A673 (cell line): ENCODE results near the gene MYPOP. TPM values are rescaled to one million over a fixed set of nuclear protein-coding genes. Genes with fewer than 3 reads are reported as not detected.

ENCODE experiments used
- BruUV-seq: library from RNA; stranded (reverse); fragments of 400-500 nt; replicated peaks from 2 replicates; lab custom pipeline; 2021; lab: Mats Ljungman, UMichigan
- CTCF ChIA-PET: fragments of 300-600 bp; sonication (Branson Sonifier 250); formaldehyde crosslinking; loops from one replicate; lab custom pipeline; 2022; ENCODE audit warnings: antibody characterized with exemption; lab: Charles Lee
- POLR2A ChIA-PET: fragments of 300-600 bp; sonication (Branson Sonifier 250); formaldehyde crosslinking; loops from one replicate; lab custom pipeline; 2022; ENCODE audit warnings: antibody characterized with exemption; ENCODE audit not compliant: low non-redundant PET; lab: Charles Lee
- DNase-seq: peaks from one replicate; pipeline ENCODE4 v3.0.0-alpha.2; 2015; ENCODE audit warnings: low spot score
- H3K27ac ChIP-seq: fragments of 200-600 bp; sonication (generic); 2 replicates; pipeline ENCODE4 v1.5.1; 2016; ENCODE audit warnings: mixed run types, low read depth, mild to moderate bottlenecking, mixed read lengths, antibody characterized with exemption, low read length; ENCODE audit not compliant: poor library complexity, severe bottlenecking
- H3K27me3 ChIP-seq: fragments of 200-600 bp; sonication (generic); replicated peaks from 2 replicates; pipeline ENCODE4 v1.6.1; 2017; ENCODE audit warnings: mixed run types, low read depth, mild to moderate bottlenecking, mixed read lengths, antibody characterized with exemption, low read length; ENCODE audit not compliant: insufficient read depth, poor library complexity
- H3K36me3 ChIP-seq: fragments of 200-600 bp; sonication (generic); 2 replicates; pipeline ENCODE4 v1.6.1; 2016; ENCODE audit warnings: mixed run types, mild to moderate bottlenecking, mixed read lengths, antibody characterized with exemption, low read length; ENCODE audit not compliant: insufficient read depth, poor library complexity, severe bottlenecking
- H3K4me1 ChIP-seq: fragments of 200-600 bp; sonication (generic); 2 replicates; pipeline ENCODE4 v1.6.1; 2017; ENCODE audit warnings: mixed run types, mild to moderate bottlenecking, mixed read lengths, antibody characterized with exemption, low read length; ENCODE audit not compliant: insufficient read depth, poor library complexity, severe bottlenecking
- H3K4me3 ChIP-seq: fragments of 200-600 bp; sonication (generic); 2 replicates; pipeline ENCODE4 v1.5.1; 2016; ENCODE audit warnings: low read depth, mixed run types, mild to moderate bottlenecking, mixed read lengths, low read length; ENCODE audit not compliant: poor library complexity, severe bottlenecking
- H3K9me3 ChIP-seq: fragments of 200-600 bp; sonication (generic); 2 replicates; pipeline ENCODE4 v1.6.1; 2016; ENCODE audit warnings: mixed run types, low read depth, mild to moderate bottlenecking, mixed read lengths, antibody characterized with exemption, low read length; ENCODE audit not compliant: poor library complexity, severe bottlenecking
- EZH2 ChIP-seq: fragments of 200-600 bp; sonication (generic); IDR thresholded peaks from 2 replicates; pipeline ENCODE4 v1.6.1; 2017; ENCODE audit warnings: borderline replicate concordance, low read depth, mild to moderate bottlenecking, mixed read lengths, antibody characterized with exemption, low read length; ENCODE audit not compliant: poor library complexity, severe bottlenecking
- intact Hi-C: fragments of 100-400 bp; cut with micrococcal nuclease; formaldehyde crosslinking; loops from one replicate; pipeline ENCODE4 v1.10.0; 2022; ENCODE audit not compliant: unreplicated experiment
- total RNA-seq: library from RNA; stranded (reverse); gene quantifications from 2 replicates; pipeline ENCODE4 v1.2.3, GENCODE V29; 2021
- TF ChIP-seq, protein P1 (sequence below): fragments of 300-800, 200-600 bp; sonication (generic); conservative IDR thresholded peaks from 2 replicates; pipeline ENCODE4 v1.5.1; 2017; ENCODE audit warnings: low read depth, mild to moderate bottlenecking, antibody characterized with exemption, low read length, moderate library complexity, mixed read lengths

Gene MYPOP
- total RNA-seq, 1 experiment from 2014 or later, result 13.5 TPM

DNA sequence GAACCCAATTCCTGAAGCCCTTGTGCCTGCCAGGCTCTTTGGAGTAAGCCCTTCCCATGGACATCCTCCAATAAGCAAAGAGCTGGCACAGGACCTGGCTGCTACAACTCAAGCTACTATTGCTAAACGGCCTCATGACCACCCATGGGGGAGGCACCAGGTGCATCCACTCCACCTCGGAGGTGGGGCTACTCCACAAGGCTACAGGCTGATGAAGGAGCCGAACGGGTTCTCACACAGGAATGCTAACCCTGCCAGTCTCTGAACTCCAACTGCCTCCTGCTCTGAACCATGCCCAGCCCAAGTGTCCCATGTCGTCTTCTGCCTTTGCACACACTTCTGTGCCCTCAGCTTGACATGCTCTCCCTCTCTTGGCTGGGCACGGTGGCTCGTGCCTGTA, 49.4 kb downstream of the MYPOP start:
- no peak overlapping the region for H3K27ac ChIP-seq
- POLR2A ChIA-PET, result no interaction called here
- no peaks in the 10 kb centered on the region for H3K4me1 ChIP-seq
- intact Hi-C loops, result no loop called here
- no TSS peak for BruUV-seq
- peaks cover 48% of the 10 kb centered on the region for H3K36me3 ChIP-seq
- CTCF ChIA-PET, result no interaction called here
- TF ChIP-seq EZH2, result no peak
- TF ChIP-seq, protein P1, sequence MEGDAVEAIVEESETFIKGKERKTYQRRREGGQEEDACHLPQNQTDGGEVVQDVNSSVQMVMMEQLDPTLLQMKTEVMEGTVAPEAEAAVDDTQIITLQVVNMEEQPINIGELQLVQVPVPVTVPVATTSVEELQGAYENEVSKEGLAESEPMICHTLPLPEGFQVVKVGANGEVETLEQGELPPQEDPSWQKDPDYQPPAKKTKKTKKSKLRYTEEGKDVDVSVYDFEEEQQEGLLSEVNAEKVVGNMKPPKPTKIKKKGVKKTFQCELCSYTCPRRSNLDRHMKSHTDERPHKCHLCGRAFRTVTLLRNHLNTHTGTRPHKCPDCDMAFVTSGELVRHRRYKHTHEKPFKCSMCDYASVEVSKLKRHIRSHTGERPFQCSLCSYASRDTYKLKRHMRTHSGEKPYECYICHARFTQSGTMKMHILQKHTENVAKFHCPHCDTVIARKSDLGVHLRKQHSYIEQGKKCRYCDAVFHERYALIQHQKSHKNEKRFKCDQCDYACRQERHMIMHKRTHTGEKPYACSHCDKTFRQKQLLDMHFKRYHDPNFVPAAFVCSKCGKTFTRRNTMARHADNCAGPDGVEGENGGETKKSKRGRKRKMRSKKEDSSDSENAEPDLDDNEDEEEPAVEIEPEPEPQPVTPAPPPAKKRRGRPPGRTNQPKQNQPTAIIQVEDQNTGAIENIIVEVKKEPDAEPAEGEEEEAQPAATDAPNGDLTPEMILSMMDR, result no peak
- H3K4me3 ChIP-seq, result no peak overlapping the region
- H3K27me3 ChIP-seq, result no peaks in the 10 kb centered on the region
- no peaks in the 10 kb centered on the region for H3K9me3 ChIP-seq
- DNase-seq, result no peak

DNA sequence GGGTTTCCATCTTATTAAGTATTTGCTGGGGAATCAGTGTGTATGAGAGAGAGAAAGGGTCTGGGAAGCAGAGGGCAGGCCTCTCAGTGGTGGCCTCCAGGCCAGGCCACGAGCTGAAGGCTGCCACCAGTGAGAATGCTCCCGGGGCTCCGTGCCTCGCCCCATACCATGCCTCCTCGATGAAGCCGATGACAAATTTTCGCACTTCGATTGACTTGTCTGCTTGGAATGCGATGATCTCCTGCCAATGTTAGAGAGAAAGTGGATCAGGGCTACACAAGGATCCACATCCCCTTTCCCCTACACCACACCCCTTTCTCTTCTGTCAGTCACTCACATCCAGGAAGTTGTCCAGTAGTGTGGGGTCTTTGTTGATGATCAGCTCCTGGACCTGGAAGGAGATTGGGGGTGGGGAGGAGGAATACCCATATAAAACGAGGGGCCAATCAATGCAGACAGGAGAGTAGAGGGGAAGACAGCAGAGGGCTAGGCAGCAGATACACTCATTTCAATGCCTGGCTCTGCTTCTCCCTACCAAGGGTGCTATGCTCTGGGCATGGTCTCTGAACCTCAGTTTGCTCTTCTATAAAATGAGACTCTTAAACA, 50.2 kb downstream of the MYPOP start:
- H3K4me3 ChIP-seq, result no peak overlapping the region
- intact Hi-C loops, result no loop called here
- ChIA-PET CTCF (no interaction called here), POLR2A (interaction anchor here (0.6 kb wide), 1 partner anchor 11 kb away, joined by 5 read pairs; no protein-coding TSS in a partner anchor)
- no peak for DNase-seq
- H3K27me3 ChIP-seq, result no peaks in the 10 kb centered on the region
- no peak overlapping the region for H3K27ac ChIP-seq
- TF ChIP-seq, protein P1, result no peak
- no peak for TF ChIP-seq EZH2
- no peaks in the 10 kb centered on the region for H3K4me1 ChIP-seq
- no peaks in the 10 kb centered on the region for H3K9me3 ChIP-seq
- no TSS peak for BruUV-seq
- peaks cover 55% of the 10 kb centered on the region for H3K36me3 ChIP-seq

DNA sequence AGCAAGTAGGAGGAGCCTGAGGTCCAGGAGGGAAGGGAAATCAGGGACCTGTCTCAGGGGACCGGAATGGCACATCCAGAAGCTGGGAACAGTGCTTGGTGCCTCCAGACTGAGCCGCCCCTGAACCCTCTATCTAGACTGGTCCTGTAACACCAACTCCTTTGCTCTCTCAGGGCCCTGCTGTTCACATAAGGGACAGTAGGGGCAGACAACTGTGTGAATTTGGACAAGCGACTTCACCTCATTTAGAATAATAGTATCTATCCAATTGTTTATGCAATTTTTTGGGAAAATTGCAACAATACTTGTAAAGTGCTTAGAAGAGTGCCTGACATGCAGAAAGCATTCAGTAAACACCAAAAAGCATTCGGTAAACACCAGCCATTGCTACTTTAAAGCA, 53.5 kb downstream of the MYPOP start:
- CTCF ChIA-PET, result no interaction called here
- H3K4me3 ChIP-seq, result no peak overlapping the region
- BruUV-seq, result no TSS peak
- POLR2A ChIA-PET, result no interaction called here
- H3K9me3 ChIP-seq, result no peaks in the 10 kb centered on the region
- DNase-seq, result no peak
- H3K27me3 ChIP-seq, result no peaks in the 10 kb centered on the region
- H3K4me1 ChIP-seq, result no peaks in the 10 kb centered on the region
- TF ChIP-seq, protein P1, result 0 out of 2 replicates have a peak, but pooled peaks have one; percentile 26
- TF ChIP-seq EZH2, result no peak
- H3K36me3 ChIP-seq, result peaks cover 69% of the 10 kb centered on the region
- intact Hi-C loops, result no loop called here
- no peak overlapping the region for H3K27ac ChIP-seq
